ENCODE measurements around the gene NEXN. TPM values are rescaled to one million over a fixed set of nuclear protein-coding genes. Genes with fewer than 3 reads are reported as not detected.

The NEXN gene
- total and polyA plus RNA-seq, 8 donors: 12.7 to 64.3 (median 32.9) TPM

DNA sequence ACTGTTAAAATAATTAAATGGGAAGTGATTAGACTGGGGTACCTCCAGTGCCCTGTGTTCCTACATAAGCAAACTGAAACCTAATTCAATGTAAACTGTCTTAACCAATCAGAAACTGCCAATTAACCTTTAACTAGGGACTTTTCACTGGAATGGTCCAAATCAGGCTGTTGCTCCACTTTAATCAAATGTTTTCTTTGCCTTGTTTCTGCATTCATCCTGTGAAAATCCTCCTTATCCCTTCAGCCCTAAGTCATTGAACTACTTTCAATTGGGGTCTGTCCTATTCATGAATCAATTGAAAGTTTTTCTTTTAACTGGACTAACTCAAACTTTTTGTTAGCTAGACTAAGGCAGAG, 95.6 kb downstream of the NEXN start:
- Histone ChIP-seq H3K27me3 (no peaks in the 10 kb centered on the region), H3K9me3 (no peaks in the 10 kb centered on the region), H3K4me3 (no peak overlapping the region), H3K27ac (no peak overlapping the region), H3K36me3 (no peaks in the 10 kb centered on the region), H3K4me1 (peaks cover 6 to 52% (median 18%) of the 10 kb centered on the region in 4 donors)
- intact Hi-C loops (cut with DNase I; ENCODE audit: low total_unique reads): no loop called here
- TF ChIP-seq, protein P1, sequence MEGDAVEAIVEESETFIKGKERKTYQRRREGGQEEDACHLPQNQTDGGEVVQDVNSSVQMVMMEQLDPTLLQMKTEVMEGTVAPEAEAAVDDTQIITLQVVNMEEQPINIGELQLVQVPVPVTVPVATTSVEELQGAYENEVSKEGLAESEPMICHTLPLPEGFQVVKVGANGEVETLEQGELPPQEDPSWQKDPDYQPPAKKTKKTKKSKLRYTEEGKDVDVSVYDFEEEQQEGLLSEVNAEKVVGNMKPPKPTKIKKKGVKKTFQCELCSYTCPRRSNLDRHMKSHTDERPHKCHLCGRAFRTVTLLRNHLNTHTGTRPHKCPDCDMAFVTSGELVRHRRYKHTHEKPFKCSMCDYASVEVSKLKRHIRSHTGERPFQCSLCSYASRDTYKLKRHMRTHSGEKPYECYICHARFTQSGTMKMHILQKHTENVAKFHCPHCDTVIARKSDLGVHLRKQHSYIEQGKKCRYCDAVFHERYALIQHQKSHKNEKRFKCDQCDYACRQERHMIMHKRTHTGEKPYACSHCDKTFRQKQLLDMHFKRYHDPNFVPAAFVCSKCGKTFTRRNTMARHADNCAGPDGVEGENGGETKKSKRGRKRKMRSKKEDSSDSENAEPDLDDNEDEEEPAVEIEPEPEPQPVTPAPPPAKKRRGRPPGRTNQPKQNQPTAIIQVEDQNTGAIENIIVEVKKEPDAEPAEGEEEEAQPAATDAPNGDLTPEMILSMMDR (IDR thresholded peaks at IDR 0.05): no peak
- TF ChIP-seq POLR2AphosphoS5 (IDR thresholded peaks at IDR 0.05) (no peak), EP300 (IDR thresholded peaks at IDR 0.05) (no peak), POLR2A (IDR thresholded peaks at IDR 0.05) (no peak)
- no peak for DNase-seq

DNA sequence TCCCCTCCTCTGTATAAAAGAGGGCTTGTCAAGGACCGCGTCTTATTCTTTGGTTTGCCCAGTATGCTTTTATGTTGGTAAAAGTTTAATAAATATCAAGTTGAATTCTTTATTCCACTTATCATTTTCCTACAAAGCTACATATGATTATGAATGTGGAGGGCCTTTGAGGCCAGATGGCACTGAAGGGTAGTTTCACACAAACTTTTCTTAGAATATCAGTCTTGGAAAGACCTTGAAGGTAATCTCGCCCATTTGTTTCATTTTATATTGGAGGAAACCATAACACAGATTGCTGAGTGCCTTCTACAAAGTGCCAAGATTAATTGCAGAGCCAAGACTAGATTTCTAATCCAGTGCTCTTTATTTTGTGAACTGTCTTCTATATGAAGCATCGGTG, 96.2 kb downstream of the NEXN start:
- WGBS, 5 donors: 90 to 97% (median 96%) methylated on average over 4 of the region's 4 CpGs
- H3K4me3 ChIP-seq: no peak overlapping the region
- peaks cover 6 to 52% (median 17%) of the 10 kb centered on the region in 4 donors for H3K4me1 ChIP-seq
- no peaks in the 10 kb centered on the region for H3K27me3 ChIP-seq
- no peak for DNase-seq
- H3K27ac ChIP-seq: no peak overlapping the region
- no peaks in the 10 kb centered on the region for H3K36me3 ChIP-seq
- intact Hi-C loops (cut with DNase I; ENCODE audit: low total_unique reads): no loop called here
- no peaks in the 10 kb centered on the region for H3K9me3 ChIP-seq
- TF ChIP-seq EP300 (IDR thresholded peaks at IDR 0.05) (no peak), POLR2AphosphoS5 (IDR thresholded peaks at IDR 0.05) (no peak), POLR2A (IDR thresholded peaks at IDR 0.05) (no peak)
- TF ChIP-seq, protein P1 (IDR thresholded peaks at IDR 0.05): no peak

DNA sequence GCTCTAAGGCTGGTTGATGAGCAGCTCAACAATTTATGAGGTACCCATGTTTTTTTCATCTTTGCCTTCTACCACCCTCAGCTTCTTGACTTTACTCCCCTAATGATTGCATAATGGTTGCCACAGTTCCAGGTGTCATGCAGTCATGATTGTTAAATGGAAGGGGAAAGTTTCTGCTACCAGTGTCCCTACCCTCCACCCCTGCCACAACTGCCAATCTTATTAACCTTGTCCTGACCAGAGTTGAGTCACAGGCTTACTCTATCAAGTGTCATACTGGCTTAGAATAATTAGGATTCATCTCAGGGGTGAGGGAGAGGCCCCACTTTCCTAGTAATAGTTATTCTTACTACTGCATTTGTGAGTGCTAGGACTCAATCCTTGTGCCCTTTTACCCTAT, 98.4 kb downstream of the NEXN start:
- Histone ChIP-seq H3K4me1 (peaks cover 0 to 30% (median 7%) of the 10 kb centered on the region in 4 donors), H3K4me3 (no peak overlapping the region), H3K27me3 (no peaks in the 10 kb centered on the region), H3K9me3 (no peaks in the 10 kb centered on the region), H3K27ac (no peak overlapping the region), H3K36me3 (no peaks in the 10 kb centered on the region)
- TF ChIP-seq POLR2AphosphoS5 (IDR thresholded peaks at IDR 0.05): no peak
- TF ChIP-seq, protein P1 (IDR thresholded peaks at IDR 0.05): no peak
- no peak for TF ChIP-seq EP300 (IDR thresholded peaks at IDR 0.05)
- no peak for TF ChIP-seq POLR2A (IDR thresholded peaks at IDR 0.05)
- DNase-seq: no peak
- intact Hi-C loops (cut with DNase I; ENCODE audit: low total_unique reads): no loop called here

GRCh38 chr1:77987919-77988318, 99.5 kb downstream of the NEXN start:
- no peaks in the 10 kb centered on the region for H3K9me3 ChIP-seq
- TF ChIP-seq, protein P1 (IDR thresholded peaks at IDR 0.05): no peak
- TF ChIP-seq POLR2A (IDR thresholded peaks at IDR 0.05) (no peak), POLR2AphosphoS5 (IDR thresholded peaks at IDR 0.05) (no peak), EP300 (IDR thresholded peaks at IDR 0.05) (no peak)

More at GRCh38 chr1:77987919-77988318, 99.5 kb downstream of the NEXN start:
- Histone ChIP-seq H3K27me3 (no peaks in the 10 kb centered on the region), H3K36me3 (peaks cover 0 to 5% (median 2%) of the 10 kb centered on the region in 4 donors), H3K27ac (no peak overlapping the region), H3K4me3 (no peak overlapping the region), H3K4me1 (peaks cover 0 to 28% (median 7%) of the 10 kb centered on the region in 4 donors)
- intact Hi-C loops (cut with DNase I; ENCODE audit: low total_unique reads): no loop called here
- no peak for DNase-seq
- WGBS, 5 donors: 71 to 92% (median 78%) methylated on average over 2 of the region's 2 CpGs
